Dedifferentiated amniotic fluid mesenchymal stem cell (primary cell): ENCODE data around the gene ABLIM3.
A peak's percentile ranks its signal among the peaks of the same experiment; 100 is the strongest.

Experiments
- DNase-seq: peaks from one replicate; pipeline ENCODE4 v3.0.0-alpha.2; 2016; ENCODE audit errors: extremely low spot score

The ABLIM3 gene

GRCh38 chr5:149188383-149188782 is 47.1 kb downstream of the ABLIM3 start:
- DNase-seq = no peak

DNA sequence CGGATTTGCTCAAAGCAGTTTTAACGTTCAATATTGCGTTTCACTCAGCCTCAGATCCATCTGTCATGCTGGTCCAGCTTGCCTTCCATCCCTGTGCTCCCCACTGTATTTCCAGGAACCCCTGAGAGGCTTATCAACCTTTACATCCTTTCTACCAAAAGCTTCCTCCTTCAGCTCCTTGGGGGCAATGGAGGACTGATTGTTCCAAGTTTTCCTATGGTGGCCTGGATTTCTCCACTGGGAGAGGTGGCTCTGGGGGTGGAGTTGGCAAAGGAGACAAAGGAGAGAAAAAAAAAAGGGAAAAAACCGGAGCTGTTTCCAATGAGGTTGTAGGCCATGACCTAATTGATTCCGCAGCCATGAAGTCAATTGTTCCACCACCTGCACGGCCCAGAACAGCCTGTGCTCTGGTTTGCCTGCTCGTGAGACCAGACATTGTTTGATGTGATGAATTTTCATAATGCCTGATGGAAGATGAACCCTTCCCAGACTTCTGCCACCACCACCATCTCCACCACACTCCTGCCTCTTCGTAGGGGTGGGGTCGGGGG is 54.1 kb downstream of the ABLIM3 start:
- DNase-seq = no peak

- DNase-seq = no peak
Observed at GRCh38 chr5:149195962-149196361, 54.7 kb downstream of the ABLIM3 start.

- DNase-seq = no peak
Observed at GRCh38 chr5:149198148-149198547, 56.9 kb downstream of the ABLIM3 start.

GRCh38 chr5:149200355-149200754 is 59.1 kb downstream of the ABLIM3 start:
- no peak for DNase-seq

DNA sequence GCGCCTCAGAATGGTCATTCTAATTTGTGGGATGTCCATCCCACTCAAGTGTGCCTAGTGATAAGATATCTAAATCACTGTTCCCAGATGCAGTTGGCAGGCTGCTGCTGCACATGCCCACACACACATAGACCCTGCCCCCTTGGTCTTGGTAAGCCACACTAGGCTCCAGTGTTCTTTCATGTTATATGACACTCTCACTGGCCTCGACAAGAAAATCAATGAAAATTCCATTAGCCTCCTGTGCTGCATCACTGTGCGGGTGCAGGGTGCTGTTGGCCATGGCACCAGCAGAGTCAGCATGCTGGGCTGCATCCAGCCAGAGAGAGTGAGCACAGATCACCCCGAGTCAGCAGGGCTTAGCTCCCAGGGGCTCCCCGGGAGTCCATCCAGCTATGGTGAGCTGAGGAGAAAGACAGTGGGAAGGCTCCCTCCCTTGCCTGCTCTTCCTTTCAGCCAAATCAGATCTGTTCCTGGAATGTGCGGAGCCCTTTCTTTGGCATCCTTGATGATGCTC is 59.9 kb downstream of the ABLIM3 start:
- DNase-seq = no peak

- no peak for DNase-seq
Observed at GRCh38 chr5:149202910-149203451, 61.7 kb downstream of the ABLIM3 start.

- DNase-seq = no peak
Observed at GRCh38 chr5:149203921-149204441, 62.7 kb downstream of the ABLIM3 start.

DNA sequence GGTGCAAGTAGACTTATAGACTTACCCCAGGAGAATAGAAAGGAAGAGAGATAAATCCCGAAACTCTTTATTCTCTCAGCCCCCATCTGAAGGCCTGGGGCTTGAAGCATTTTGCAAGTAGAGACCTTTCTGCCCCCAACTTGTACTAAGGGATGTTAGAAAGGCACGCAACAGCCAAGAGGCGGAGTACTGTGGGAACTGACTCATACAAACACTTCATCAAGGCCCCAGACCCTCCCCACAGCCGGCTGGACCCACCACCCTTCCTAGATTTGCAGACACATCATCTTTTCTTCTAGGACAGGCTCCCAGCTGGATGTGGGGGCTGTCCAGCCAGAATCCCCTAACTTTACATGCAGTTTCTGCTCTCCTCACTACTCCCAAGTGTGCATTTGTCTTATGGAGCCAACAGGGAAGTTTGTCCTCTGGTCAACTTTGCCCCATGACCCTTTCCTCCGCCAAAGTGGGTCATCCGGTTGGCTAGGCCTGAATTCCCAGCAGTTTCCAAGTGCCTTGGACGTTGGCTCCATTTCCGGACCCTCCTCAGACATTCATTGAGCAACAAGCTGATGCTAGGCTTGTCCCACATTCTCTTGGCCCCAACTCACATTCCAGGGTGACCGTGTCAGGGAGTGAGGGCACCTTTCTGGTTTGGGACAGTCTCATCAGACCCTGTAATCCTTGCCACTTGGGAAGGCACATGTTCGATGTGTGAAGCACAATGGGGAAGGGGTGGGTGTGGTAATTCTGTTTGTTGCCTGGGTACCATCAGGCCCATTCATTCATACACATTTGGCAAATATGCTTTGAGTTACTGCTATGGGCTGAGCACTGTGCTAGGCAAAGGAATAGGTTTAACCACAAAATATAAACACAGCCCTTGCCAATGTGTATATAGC is 64.6 kb downstream of the ABLIM3 start:
- peak; percentile 60 for DNase-seq

DNA sequence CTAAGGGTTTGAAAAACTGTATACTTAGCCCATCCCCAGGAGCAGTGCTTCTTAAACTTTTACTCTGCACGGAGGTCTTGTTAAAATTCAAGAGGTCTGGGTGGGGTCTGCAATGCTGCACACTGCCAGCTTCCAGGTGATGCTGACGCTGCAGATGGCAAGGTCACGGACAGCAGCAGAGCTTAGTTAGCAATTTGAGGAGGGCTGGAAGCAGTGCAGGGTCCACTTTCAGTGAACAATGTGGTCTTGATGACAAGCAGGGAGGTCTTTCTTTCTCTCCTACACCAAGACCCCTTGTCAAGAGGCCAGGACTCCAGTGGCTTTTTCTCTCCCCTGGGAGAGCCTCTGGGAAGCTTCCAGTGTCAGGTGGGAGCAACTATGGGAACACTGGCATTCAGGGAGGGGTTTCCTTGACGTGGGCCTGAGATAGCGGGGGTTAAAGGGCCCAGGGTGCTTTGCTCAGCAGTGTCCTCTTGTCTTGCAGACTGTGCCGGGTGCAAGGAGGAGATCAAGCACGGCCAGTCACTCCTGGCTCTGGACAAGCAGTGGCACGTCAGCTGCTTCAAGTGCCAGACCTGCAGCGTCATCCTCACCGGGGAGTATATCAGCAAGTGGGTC is 65.3 kb downstream of the ABLIM3 start:
- DNase-seq = no peak

DNA sequence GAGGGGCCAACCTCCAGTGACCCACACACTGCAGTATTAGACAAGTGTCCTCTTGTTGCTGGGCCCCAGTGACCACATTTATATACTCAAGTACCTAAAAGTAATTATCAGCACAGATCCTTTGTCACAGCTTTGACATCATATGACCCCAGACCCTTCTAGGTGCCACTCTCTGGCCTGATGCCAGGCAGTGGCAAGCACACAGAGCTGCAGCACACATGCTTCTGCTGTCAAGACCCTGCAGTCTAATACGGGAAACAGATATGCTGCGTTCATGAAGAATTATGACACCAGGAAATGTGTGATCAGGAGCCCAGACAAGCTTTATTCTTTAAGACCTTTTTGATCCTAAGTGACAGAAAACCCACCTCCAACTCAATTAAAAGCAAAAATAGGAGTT is 66.5 kb downstream of the ABLIM3 start:
- DNase-seq = no peak

GRCh38 chr5:149210225-149210624 is 68.9 kb downstream of the ABLIM3 start:
- DNase-seq = no peak

GRCh38 chr5:149210968-149211490 is 69.7 kb downstream of the ABLIM3 start:
- no peak for DNase-seq

DNA sequence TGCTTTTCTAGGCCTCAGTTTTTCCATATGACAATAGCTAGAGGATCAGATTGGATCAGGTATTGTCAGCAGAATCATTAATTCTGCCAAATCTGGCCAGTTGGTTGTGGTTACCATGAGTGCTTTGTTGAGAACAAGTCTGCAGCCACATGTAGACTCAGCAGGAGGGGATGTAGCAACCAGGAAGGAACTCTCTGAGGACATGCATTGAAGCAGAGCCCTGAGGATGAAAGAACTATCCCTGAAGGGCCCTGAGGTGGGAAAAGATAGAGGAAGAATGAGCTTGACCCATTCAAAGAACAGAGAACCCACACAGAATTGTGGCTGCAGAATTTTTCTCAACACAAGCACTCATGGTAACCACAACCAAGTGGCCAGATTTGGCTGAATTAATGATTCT is 70.3 kb downstream of the ABLIM3 start:
- DNase-seq = no peak

- peak; percentile 96 for DNase-seq
Observed at GRCh38 chr5:149212198-149212951, 71.1 kb downstream of the ABLIM3 start.

- no peak for DNase-seq
Observed at GRCh38 chr5:149213264-149213880, 72.1 kb downstream of the ABLIM3 start.

- DNase-seq = no peak
Observed at GRCh38 chr5:149215478-149216090, 74.3 kb downstream of the ABLIM3 start.

GRCh38 chr5:149216496-149216895 is 75.2 kb downstream of the ABLIM3 start:
- no peak for DNase-seq

- DNase-seq = no peak
Observed at GRCh38 chr5:149217096-149217802, 76.0 kb downstream of the ABLIM3 start.

- no peak for DNase-seq
Observed at GRCh38 chr5:149217803-149218155, 76.5 kb downstream of the ABLIM3 start.
